SJCRH30 (cell line): Measurements from ENCODE around the gene ADAP1. TPM values are rescaled to one million over a fixed set of nuclear protein-coding genes. Genes with fewer than 3 reads are reported as not detected.

Source experiments
- DNase-seq, 2 experiments: peaks; one replicate each; pipeline ENCODE4 v3.0.0-alpha.2; 2015 to 2020
- H3K27ac ChIP-seq: fragments of 250-450 bp; sonication (Bioruptor Pico); 2 replicates; pipeline ENCODE4 v1.5.1; 2020; ENCODE audit warnings: mild to moderate bottlenecking, moderate library complexity
- H3K27me3 ChIP-seq: fragments of 250-450 bp; sonication (Bioruptor Pico); 2 replicates; pipeline ENCODE4 v1.5.1; 2020; ENCODE audit warnings: mild to moderate bottlenecking, moderate library complexity
- H3K36me3 ChIP-seq: fragments of 250-450 bp; sonication (Bioruptor Pico); 2 replicates; pipeline ENCODE4 v1.5.1; 2020; ENCODE audit warnings: mild to moderate bottlenecking, moderate library complexity
- H3K4me1 ChIP-seq: fragments of 250-450 bp; sonication (Bioruptor Pico); 2 replicates; pipeline ENCODE4 v1.5.1; 2020; ENCODE audit warnings: mild to moderate bottlenecking, moderate library complexity
- H3K4me3 ChIP-seq: fragments of 250-450 bp; sonication (Bioruptor Pico); 2 replicates; pipeline ENCODE4 v1.5.1; 2020; ENCODE audit warnings: mild to moderate bottlenecking, moderate library complexity
- H3K9me3 ChIP-seq: fragments of 250-450 bp; sonication (Bioruptor Pico); replicated peaks from 2 replicates; pipeline ENCODE4 v1.5.1; 2020; ENCODE audit warnings: mild to moderate bottlenecking, moderate library complexity
- total RNA-seq: library from RNA; depleted of rRNA; stranded (reverse); fragments of >200 nt; shearing (Covaris generic); gene quantifications from 2 replicates; pipeline ENCODE4 v1.2.3, GENCODE V29; 2014

Gene ADAP1
- total RNA-seq, 1 experiment from 2014 or later = 0.04 TPM

DNA sequence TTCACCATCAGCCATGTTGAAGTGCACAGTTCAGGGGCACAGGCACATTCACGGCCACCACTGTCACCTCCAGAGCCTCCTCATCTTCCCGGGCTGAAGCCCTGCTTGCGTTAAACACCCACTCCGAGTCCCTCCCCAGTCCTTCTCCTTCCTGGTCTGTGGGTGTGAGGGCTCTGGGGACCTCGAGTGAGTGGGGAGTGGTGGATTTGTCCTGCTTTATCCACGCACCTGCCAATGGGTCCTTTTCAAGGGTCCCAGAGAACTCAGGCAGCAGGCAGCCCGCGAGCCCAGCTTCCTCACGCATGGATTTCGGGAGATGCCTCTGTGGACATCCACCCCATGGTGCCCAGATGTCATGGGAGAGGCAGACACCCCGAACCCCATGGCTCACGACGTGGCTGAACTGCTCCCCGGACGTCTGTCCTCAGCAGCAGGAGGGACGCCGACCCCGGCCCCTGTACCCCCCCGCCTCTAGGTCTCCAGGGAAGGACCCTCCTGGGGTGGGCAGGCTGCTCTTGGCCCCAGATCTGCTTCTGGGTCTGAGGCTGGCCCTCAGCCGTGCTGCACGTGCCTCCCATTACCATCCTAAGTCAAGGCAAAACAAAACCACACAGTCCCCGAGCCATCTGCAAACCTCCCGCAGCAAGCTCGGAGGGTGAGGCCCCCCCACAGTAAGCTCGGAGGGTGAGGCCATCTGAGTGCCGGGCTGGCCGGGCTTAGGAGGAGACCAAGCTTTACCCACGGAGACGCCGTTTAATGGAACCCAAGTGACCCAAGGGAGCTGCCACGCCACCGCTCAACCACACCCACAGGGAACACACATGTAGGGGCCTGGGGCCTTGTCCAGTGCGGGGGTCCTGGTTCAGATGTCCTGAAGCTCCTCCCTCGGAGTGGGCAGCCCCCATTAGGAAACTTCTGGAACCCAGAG, 37.5 kb upstream of the ADAP1 start:
- H3K4me3 ChIP-seq = no peak overlapping the region
- no peak overlapping the region for H3K27ac ChIP-seq
- H3K9me3 ChIP-seq = no peaks in the 10 kb centered on the region
- no peak for DNase-seq
- peaks cover 14% of the 10 kb centered on the region; the same call in 1 of the 2 replicates for H3K4me1 ChIP-seq
- H3K27me3 ChIP-seq = no peaks in the 10 kb centered on the region
- H3K36me3 ChIP-seq = no peaks in the 10 kb centered on the region

DNA sequence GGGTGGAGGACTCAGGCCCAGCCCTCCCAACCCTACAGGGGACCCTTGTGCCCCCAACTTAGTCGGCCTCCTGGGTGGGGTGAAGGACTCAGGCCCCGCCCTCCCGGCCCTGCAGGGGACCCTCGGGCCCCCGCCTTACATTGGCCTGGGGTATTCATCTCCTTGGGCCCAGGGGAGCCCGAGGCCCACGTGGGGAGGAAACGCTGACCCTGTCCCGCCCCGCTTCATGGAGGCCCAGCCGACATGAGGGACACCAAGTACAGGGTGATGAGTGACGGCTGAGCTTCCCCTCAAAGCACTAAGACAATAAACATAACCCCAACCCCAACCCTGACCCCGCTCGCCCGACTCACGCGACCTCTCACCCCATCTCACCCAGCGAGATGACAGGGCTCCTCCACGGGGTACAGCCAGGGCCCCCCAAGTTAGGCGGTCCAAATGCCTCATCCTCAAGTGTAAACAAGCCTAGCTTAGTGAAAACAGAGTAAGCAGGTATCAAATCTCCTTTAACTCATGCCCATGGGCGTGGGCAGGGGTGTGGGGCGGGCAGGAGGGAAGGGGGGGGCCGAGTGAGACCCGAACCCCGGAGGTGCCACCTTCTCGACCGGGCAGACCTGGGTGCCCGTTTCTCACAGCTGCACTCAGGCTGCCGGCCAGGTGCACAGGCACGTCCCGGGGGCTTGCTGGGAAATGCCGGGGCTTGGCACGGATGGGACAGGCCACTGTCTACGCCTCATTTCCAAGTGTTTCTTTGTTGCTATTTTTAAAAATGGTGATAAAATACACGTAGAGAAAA, 36.7 kb upstream of the ADAP1 start:
- no peaks in the 10 kb centered on the region for H3K36me3 ChIP-seq
- H3K4me1 ChIP-seq = peaks cover 7% of the 10 kb centered on the region; the same call in 1 of the 2 replicates

DNA sequence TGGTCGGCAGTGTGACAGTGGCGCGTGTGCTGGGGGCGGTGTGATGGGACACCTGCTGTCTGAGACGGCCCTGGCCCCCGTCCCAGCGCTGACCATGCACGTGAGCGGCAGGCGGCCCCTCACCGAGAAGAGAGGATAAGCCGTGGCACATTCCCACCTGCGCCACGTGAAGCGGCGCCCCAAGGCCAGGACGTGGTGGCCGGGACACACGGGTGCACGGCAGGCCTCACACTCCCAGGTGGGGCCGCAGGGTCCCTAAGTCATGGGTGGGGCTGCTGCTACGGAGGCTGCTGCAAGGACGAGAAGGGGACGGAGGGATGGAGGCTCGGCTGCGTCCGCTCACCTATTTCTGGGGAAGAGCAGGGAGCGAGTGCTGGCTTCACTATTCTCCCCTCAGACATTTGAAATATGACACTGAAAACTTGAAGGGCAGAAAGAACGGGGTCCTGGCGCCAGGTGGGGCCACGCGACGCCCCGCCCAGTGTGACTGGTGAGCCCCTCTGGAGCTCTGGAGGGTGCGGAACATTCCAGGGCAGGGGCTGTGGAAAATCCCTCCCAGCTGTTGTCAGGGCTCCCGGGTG, 36.0 kb upstream of the ADAP1 start:
- no peak overlapping the region for H3K27ac ChIP-seq

More for the DNA sequence above, 36.7 kb upstream of the ADAP1 start:
- Histone ChIP-seq H3K27me3 (no peaks in the 10 kb centered on the region), H3K4me3 (no peak overlapping the region), H3K27ac (no peak overlapping the region), H3K9me3 (no peaks in the 10 kb centered on the region)
- DNase-seq = no peak

DNA sequence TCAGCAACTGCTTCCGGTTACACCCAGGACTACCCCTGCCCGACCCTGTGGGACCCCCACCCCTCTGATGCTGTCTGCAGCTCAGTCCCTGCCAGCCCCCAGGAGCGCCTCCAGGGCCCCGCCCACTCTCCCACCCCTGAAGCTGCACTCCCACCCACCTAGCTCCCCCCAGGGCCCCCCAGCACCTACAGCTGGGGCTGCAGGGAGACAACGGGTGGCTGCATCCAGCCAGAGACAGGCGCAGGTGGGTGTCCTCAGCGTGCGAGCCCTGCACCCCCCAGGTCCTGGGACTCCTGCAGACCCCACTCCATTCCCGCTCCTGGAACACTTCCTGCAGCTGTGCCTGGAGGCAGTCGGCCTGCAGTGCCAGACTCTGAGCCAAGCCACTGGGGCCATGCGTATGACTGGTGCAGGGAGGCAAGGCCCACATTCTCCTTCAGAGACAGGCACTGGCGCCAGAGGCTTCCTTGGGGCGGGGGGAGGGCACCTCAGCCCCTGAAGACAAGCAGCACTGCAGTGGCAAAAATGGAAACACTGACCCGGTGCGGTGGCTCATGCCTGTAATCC, 34.6 kb upstream of the ADAP1 start:
- H3K4me3 ChIP-seq = no peak overlapping the region
- no peaks in the 10 kb centered on the region for H3K27me3 ChIP-seq
- H3K36me3 ChIP-seq = no peaks in the 10 kb centered on the region
- no peak overlapping the region for H3K27ac ChIP-seq
- H3K9me3 ChIP-seq = no peaks in the 10 kb centered on the region
- no peak for DNase-seq
- no peaks in the 10 kb centered on the region; the same call in 1 of the 2 replicates for H3K4me1 ChIP-seq

More for the DNA sequence above, 36.0 kb upstream of the ADAP1 start:
- H3K4me3 ChIP-seq = no peak overlapping the region
- DNase-seq = no peak
- H3K36me3 ChIP-seq = no peaks in the 10 kb centered on the region
- H3K27me3 ChIP-seq = no peaks in the 10 kb centered on the region
- no peaks in the 10 kb centered on the region; the same call in 1 of the 2 replicates for H3K4me1 ChIP-seq
- H3K9me3 ChIP-seq = no peaks in the 10 kb centered on the region

DNA sequence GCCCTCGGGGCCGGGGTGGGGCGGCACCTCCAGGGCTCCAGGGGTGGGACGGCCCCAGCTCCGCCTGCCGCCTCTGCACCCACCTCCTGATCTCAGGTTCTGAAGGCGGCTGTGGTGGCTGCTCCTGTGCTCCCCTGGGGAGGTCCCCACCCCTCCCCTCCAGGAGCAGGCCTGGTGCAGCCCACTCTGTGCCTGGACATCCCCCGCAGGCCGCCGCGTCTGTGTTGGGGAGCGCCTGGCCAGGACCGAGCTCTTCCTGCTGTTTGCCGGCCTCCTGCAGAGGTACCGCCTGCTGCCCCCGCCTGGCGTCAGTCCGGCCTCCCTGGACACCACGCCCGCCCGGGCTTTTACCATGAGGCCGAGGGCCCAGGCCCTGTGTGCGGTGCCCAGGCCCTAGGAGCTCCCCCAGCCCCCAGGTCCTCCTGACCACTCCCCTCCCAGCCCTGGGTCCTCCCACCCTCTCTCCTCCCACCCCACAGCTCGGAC, 34.0 kb upstream of the ADAP1 start:
- Histone ChIP-seq H3K36me3 (no peaks in the 10 kb centered on the region), H3K27ac (no peak overlapping the region), H3K4me3 (peak overlapping the region; percentile 12; the same call in 1 of the 2 replicates), H3K9me3 (no peaks in the 10 kb centered on the region), H3K27me3 (peaks cover under 1% of the 10 kb centered on the region; the same call in 1 of the 2 replicates), H3K4me1 (no peaks in the 10 kb centered on the region; the same call in 1 of the 2 replicates)
- DNase-seq = peak; percentile 34 to 38

DNA sequence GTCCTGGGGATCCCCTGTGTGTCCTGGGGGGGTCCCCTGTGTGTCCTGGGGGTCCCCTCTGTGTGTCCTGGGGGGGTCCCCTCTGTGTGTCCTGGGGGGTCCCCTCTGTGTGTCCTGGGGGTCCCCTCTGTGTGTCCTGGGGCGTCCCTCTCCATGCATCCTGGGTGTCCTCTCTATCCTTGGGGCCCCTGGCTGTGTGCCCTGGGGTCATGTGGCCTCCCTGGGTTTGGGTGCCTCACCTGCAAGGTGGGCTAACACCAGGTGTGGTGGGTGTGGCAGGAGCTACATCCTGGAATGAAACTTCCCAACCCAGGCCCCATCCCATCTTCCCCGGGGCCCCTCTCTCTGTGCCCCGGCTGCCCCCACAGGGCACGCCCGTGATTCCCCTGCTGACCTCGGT, 33.4 kb upstream of the ADAP1 start:
- Histone ChIP-seq H3K9me3 (no peaks in the 10 kb centered on the region), H3K4me3 (no peak overlapping the region), H3K36me3 (no peaks in the 10 kb centered on the region), H3K27ac (no peak overlapping the region), H3K4me1 (no peaks in the 10 kb centered on the region; the same call in 1 of the 2 replicates), H3K27me3 (peaks cover 5% of the 10 kb centered on the region; the same call in 1 of the 2 replicates)
- DNase-seq = no peak

DNA sequence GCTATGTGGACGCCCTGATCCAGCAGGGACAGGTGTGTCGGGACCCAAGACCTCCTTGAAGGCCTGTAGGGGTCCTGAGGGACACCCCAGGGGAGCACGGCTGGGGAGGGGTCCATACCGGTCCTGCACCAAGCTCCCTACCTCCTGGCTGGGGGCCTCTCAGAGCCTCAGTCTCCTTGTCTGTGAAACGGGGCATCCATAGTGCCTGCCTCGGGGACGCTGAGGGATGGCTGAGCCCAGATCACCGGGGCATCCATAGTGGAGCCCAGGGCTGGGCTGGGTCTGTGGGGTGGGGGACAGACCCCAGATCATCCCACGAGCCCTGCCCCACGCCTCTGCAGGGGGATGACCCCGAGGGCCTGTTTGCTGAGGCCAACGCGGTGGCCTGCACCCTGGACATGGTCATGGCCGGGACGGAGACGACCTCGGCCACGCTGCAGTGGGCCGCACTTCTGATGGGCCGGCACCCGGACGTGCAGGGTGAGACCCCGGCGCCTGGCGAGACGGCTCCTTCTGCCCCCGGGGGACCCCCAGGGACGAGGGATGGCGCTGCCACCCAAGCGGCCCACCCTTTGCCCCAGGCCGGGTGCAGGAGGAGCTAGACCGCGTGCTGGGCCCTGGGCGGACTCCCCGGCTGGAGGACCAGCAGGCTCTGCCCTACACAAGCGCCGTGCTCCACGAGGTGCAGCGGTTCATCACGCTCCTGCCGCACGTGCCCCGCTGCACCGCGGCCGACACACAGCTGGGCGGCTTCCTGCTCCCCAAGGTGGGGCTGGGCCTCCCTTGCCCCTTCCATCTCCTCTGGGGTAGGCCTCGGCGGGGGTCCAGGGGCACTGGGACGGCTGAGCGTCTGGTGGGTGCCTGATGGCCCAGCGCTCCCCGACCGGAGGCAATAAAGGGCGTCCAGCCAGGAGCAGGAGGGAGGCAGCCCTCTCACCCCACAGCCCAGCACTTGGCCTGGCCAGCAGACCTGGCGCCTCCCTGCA, 32.6 kb upstream of the ADAP1 start:
- peaks cover 6% of the 10 kb centered on the region for H3K4me1 ChIP-seq
- H3K4me3 ChIP-seq = no peak overlapping the region; the same call in 1 of the 2 replicates
- H3K9me3 ChIP-seq = no peaks in the 10 kb centered on the region
- H3K36me3 ChIP-seq = no peaks in the 10 kb centered on the region
- H3K27me3 ChIP-seq = peaks cover 5% of the 10 kb centered on the region; the same call in 1 of the 2 replicates
- DNase-seq = no peak
- no peak overlapping the region for H3K27ac ChIP-seq

DNA sequence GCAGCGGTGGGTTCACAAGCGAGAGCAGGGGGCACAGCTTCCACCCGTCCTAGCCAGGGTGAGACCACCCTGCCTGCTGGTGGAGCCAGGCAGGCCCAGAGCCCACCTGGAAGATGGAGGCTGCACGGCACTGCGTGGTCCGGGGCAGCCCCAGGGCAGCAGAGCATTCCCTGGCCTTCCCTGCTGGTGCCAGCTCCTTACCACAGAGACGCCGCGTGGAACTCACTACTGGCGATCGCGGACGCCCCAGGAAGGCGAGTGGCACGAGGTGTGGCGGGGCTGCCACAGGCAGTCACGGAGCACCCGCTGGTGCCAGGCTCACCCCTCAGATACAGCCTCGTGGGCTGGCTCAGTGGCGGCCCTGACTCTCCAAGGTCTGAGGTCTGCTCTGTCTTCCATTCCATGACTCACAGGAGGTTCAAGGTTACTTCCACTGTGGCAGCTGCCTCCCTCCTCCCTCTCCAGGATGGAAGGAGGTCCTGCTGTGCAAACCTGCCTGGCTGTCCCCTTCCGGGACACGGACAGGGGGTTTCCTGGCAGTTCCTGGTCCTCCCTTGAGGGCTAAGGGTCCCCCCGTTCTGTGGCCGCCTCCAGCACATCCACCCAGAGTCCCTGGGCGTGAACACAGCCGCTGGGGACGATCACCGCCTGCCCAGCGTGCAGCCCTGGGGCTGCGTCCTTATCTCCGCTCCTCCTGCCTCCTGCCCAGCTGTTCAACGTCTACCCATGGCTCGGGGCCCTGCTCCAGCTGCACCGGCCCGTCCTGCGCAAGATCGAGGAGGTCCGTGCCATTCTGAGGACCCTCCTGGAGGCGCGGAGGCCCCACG, 31.6 kb upstream of the ADAP1 start:
- H3K27ac ChIP-seq = no peak overlapping the region
- no peaks in the 10 kb centered on the region for H3K36me3 ChIP-seq
- H3K9me3 ChIP-seq = no peaks in the 10 kb centered on the region
- peak; percentile 46 to 61 for DNase-seq
- peaks cover 5% of the 10 kb centered on the region; the same call in 1 of the 2 replicates for H3K27me3 ChIP-seq
- H3K4me1 ChIP-seq = peaks cover 6% of the 10 kb centered on the region
- H3K4me3 ChIP-seq = peak overlapping the region; percentile 37

DNA sequence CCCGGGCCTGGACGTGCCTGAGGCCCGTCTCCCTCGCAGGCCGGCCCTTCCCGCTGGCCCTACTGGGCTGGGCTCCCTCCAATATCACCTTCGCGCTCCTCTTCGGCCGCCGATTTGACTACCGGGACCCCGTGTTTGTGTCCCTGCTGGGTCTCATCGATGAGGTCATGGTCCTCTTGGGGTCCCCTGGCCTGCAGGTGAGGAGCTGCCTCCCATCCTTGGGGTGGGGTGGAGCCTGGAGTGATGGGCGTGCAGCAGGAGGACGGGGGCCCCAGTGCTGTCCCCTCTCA, 30.6 kb upstream of the ADAP1 start:
- Histone ChIP-seq H3K4me1 (peaks cover 6% of the 10 kb centered on the region), H3K9me3 (no peaks in the 10 kb centered on the region), H3K27ac (no peak overlapping the region), H3K4me3 (no peak overlapping the region), H3K36me3 (no peaks in the 10 kb centered on the region), H3K27me3 (peaks cover 5% of the 10 kb centered on the region; the same call in 1 of the 2 replicates)
- DNase-seq = no peak

DNA sequence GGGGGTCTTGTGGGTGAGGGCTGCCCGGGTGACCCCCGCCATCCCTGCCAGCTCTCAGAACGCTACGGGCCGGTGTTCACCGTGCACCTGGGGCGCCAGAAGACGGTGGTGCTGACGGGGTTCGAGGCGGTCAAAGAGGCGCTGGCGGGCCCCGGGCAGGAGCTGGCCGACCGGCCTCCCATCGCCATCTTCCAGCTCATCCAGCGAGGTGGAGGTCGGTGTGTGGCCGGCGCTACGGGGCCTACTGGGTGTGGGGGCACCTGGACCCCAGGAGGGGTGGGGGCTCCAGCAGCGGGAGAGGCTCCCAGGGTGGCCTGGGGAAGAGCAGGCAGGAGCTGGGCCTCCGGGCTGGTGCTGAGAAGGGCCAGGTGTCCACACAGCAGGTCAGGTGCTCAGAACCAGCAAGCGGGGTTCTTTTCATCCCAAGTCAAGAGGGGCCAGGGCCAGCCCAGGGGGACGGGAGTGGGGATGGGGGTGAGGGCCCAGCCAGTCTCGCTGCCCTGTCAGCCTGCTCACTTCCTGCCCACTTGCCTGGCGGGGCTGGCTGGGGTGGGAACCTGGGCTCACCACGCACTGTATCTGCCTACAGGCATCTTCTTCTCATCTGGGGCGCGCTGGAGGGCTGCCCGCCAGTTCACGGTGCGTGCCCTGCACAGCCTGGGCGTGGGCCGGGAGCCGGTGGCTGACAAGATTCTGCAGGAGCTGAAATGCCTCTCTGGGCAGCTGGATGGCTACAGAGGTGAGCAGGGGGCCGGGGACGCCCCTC, 30.1 kb upstream of the ADAP1 start:
- Histone ChIP-seq H3K4me1 (peaks cover 6% of the 10 kb centered on the region), H3K36me3 (no peaks in the 10 kb centered on the region), H3K27me3 (peaks cover 5% of the 10 kb centered on the region; the same call in 1 of the 2 replicates), H3K9me3 (no peaks in the 10 kb centered on the region), H3K4me3 (no peak overlapping the region), H3K27ac (no peak overlapping the region)
- no peak for DNase-seq

DNA sequence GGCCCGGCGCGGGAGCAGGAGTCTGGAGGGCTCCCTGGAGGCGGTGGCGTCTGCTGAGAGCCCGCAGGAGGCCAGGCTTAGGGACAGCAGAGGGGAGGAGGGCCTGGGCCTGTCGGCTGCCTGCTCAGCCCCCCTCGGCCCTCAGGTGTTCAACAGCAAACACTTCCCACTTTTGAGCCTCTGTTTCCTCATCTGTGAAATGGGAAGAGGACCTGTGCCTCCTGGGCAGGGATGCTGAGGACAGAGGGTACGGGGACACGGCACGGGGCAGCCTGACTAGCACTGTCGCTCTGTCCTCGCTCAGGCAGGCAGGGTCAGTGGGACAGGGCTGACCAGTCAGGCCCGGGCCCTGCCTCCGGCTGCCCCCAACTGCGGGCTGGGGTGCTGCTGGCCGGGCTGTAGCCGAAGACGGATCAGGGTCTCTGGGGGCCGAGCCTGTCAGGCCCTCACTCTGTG, 29.2 kb upstream of the ADAP1 start:
- Histone ChIP-seq H3K4me3 (no peak overlapping the region), H3K4me1 (peaks cover 6% of the 10 kb centered on the region), H3K27ac (no peak overlapping the region), H3K36me3 (no peaks in the 10 kb centered on the region), H3K27me3 (peaks cover 5% of the 10 kb centered on the region; the same call in 1 of the 2 replicates), H3K9me3 (no peaks in the 10 kb centered on the region)
- DNase-seq = no peak

DNA sequence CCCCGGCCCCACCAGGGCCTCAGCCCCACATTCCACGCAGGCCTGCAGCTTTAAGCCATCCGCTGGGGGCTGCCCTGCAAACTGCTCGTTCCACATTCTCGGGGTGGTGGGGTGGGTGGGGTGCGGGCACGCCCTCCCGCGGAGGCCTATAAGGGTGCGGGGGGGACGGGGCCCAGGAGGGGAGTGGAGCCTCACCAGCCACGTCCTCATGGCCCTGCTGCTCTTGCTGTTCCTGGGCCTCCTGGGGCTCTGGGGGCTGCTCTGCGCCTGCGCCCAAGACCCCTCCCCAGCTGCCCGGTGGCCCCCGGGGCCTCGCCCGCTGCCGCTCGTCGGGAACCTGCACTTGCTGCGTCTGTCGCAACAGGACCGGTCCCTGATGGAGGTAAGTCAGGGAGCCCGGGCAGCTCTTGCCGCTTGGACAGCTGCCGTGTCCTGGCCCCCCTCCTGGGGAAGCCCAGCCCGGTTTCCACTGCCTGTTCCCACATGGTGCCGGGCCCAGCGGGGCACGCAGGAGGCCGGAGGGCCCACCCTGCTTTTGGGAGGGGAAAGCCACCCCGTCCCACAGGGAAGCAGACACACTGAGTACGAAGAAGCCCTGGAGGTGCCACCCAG, 28.6 kb upstream of the ADAP1 start, which contains the start of gene CYP2W1:
TSS of gene CYP2W1 (plus strand) at position 178 of the 612 bp plus-strand sequence. CDS start at position 209, 31 bp downstream.
- no peaks in the 10 kb centered on the region for H3K9me3 ChIP-seq
- DNase-seq = no peak
- H3K27ac ChIP-seq = no peak within 1 kb of the TSS
- H3K36me3 ChIP-seq = no peaks in the 10 kb centered on the region
- no peak within 1 kb of the TSS for H3K4me3 ChIP-seq
- H3K27me3 ChIP-seq = peaks cover 5% of the 10 kb centered on the region; the same call in 1 of the 2 replicates
- peaks cover 6% of the 10 kb centered on the region for H3K4me1 ChIP-seq
